NCI-H82 treated with DMSO at 0.1 percent for 48 hours (cell line): ENCODE results near the gene SHROOM2.

Experiments used
- DNase-seq: peaks from one replicate; lab custom pipeline; 2025; ENCODE audit not compliant: unreplicated experiment; lab: John Stamatoyannopoulos, UW

Gene SHROOM2

GRCh38 chrX:9995855-9996339 lies 209.7 kb downstream of the SHROOM2 start:
- peak; percentile 38 for DNase-seq

- no peak for DNase-seq
These were observed 210.8 kb downstream of the SHROOM2 start for GRCh38 chrX:9997041-9997440.

GRCh38 chrX:9997524-9997923 lies 211.3 kb downstream of the SHROOM2 start:
- no peak for DNase-seq
